GM20000 (cell line): ENCODE data around the gene C3.

Experiments
- DNase-seq: peaks from one replicate; pipeline ENCODE4 v3.0.0; 2012; ENCODE audit warnings: low spot score
- TF ChIP-seq, protein P1 (sequence below): IDR thresholded peaks from 2 replicates; pipeline ENCODE4 v1.5.1; 2012; ENCODE audit warnings: mild to moderate bottlenecking, control low read depth; ENCODE audit errors: extremely low read depth, missing control alignments

C3 gene

GRCh38 chr19:6714749-6715555 is 5.5 kb downstream of the C3 start:
- TF ChIP-seq, protein P1, sequence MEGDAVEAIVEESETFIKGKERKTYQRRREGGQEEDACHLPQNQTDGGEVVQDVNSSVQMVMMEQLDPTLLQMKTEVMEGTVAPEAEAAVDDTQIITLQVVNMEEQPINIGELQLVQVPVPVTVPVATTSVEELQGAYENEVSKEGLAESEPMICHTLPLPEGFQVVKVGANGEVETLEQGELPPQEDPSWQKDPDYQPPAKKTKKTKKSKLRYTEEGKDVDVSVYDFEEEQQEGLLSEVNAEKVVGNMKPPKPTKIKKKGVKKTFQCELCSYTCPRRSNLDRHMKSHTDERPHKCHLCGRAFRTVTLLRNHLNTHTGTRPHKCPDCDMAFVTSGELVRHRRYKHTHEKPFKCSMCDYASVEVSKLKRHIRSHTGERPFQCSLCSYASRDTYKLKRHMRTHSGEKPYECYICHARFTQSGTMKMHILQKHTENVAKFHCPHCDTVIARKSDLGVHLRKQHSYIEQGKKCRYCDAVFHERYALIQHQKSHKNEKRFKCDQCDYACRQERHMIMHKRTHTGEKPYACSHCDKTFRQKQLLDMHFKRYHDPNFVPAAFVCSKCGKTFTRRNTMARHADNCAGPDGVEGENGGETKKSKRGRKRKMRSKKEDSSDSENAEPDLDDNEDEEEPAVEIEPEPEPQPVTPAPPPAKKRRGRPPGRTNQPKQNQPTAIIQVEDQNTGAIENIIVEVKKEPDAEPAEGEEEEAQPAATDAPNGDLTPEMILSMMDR = no peak
- no peak for DNase-seq

- DNase-seq = no peak
- TF ChIP-seq, protein P1 = no peak
These were observed 6.4 kb downstream of the C3 start for GRCh38 chr19:6713773-6714692.

DNA sequence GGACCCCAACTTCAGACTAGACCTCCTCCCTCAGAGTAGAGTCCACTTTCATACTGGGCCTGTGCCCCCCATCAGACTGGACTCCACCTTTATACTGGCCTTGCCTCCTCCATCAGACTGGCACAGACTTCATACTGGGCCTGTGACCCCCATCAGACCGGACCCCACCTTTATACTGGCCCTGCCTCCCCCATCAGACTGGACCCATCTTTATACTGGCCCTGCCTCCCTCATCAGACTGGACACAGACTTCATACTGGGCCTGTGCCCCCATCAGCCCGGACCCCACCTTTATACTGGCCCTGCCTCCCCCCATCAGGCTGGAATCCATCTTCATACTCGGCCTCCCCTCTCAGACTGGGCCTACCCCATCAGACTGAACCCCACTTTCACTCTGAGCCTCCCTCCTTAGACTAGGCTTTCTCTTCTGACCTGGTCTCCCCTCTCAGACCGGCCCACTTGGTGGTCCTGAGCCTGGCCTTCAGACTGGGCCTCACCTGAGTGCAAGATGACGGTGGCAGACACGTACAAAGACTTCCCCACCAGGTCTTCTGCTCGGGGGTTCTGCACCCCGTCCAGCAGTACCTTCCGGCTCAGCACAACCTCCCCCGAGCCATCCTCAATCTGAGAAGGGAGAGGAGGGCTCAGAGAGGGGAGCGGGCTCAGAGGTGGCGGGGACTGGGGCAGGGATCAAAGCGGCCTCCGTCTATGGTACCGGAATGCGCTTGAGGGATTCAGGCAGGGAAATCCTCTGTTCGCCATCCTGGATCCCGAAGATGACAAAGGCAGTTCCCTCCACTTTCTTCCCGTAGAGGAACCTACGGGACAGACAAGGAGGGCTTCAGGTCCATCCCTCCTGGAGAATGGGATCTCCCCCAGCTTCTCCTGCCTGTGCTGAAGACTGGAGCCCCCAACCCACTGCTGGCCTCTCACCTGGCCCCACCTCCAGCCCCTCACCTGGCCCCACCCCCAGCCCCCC is 7.5 kb downstream of the C3 start:
- no peak for DNase-seq
- TF ChIP-seq, protein P1 = no peak

- TF ChIP-seq, protein P1 = no peak
- DNase-seq = no peak
These were observed 8.2 kb downstream of the C3 start for GRCh38 chr19:6712231-6712630.

- TF ChIP-seq, protein P1 = no peak
- no peak for DNase-seq
These were observed 8.8 kb downstream of the C3 start for GRCh38 chr19:6711605-6712004.

GRCh38 chr19:6711078-6711361 is 9.4 kb downstream of the C3 start:
- TF ChIP-seq, protein P1 = no peak
- no peak for DNase-seq
